ENCODE results near the gene ADD3.

ADD3 gene

GRCh38 chr10:110005719-110006118 lies 2.1 kb upstream of the ADD3 start:
- DNase-seq = no peak

GRCh38 chr10:110006358-110007160 lies 1.2 kb upstream of the ADD3 start:
- DNase-seq = no peak

- no peak for DNase-seq
Observed at GRCh38 chr10:110007161-110007700, 553 bp upstream of the ADD3 start.

- DNase-seq = peak; percentile 48
Observed at GRCh38 chr10:110008518-110009339, 945 bp downstream of the ADD3 start.

- DNase-seq = peak; percentile 43
Observed at GRCh38 chr10:110009736-110010475, 2.1 kb downstream of the ADD3 start.

- DNase-seq = no peak
Observed at GRCh38 chr10:110010486-110011378, 2.9 kb downstream of the ADD3 start.

GRCh38 chr10:110011681-110012080 lies 3.9 kb downstream of the ADD3 start:
- DNase-seq = no peak

- no peak for DNase-seq
Observed at GRCh38 chr10:110013630-110014293, 6.0 kb downstream of the ADD3 start.

- DNase-seq = no peak
Observed at GRCh38 chr10:110016039-110016438, 8.3 kb downstream of the ADD3 start.

GRCh38 chr10:110017052-110017451 lies 9.3 kb downstream of the ADD3 start:
- DNase-seq = no peak

- no peak for DNase-seq
Observed at GRCh38 chr10:110017907-110018306, 10.1 kb downstream of the ADD3 start.

GRCh38 chr10:110020265-110020664 lies 12.5 kb downstream of the ADD3 start:
- no peak for DNase-seq

- DNase-seq = no peak
Observed at GRCh38 chr10:110022716-110023504, 15.1 kb downstream of the ADD3 start.

- no peak for DNase-seq
Observed at GRCh38 chr10:110023785-110024465, 16.1 kb downstream of the ADD3 start.

- no peak for DNase-seq
Observed at GRCh38 chr10:110029450-110029849, 21.7 kb downstream of the ADD3 start.

- DNase-seq = no peak
Observed at GRCh38 chr10:110032801-110033700, 25.3 kb downstream of the ADD3 start.

GRCh38 chr10:110033701-110034235 lies 26.0 kb downstream of the ADD3 start:
- DNase-seq = no peak

GRCh38 chr10:110034596-110034995 lies 26.8 kb downstream of the ADD3 start:
- no peak for DNase-seq

Data from CD4-positive, alpha-beta T cell treated with Interferon gamma for 1 hour (primary cell).